ENCODE results near the gene CALHM4.

DNA sequence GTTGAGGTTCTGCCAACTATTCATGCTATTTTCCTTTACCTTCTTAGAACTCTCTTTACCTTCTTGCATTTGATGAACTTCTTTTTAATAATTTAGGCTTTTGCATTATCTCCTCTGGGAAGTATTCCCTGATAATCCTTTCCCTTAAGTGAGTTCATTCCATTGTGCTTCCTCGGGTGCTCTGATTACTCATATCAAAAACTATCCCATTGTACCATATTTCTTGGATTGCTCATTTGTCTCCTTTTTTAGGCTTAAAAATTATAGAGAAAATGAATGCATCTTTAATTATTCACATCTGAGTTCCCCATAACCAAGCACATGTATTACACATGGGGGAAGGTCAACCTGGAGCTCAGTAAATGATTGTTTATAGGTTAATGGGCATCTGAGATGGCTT, 2.5 kb downstream of the CALHM4 start:
- TF ChIP-seq, protein P1, sequence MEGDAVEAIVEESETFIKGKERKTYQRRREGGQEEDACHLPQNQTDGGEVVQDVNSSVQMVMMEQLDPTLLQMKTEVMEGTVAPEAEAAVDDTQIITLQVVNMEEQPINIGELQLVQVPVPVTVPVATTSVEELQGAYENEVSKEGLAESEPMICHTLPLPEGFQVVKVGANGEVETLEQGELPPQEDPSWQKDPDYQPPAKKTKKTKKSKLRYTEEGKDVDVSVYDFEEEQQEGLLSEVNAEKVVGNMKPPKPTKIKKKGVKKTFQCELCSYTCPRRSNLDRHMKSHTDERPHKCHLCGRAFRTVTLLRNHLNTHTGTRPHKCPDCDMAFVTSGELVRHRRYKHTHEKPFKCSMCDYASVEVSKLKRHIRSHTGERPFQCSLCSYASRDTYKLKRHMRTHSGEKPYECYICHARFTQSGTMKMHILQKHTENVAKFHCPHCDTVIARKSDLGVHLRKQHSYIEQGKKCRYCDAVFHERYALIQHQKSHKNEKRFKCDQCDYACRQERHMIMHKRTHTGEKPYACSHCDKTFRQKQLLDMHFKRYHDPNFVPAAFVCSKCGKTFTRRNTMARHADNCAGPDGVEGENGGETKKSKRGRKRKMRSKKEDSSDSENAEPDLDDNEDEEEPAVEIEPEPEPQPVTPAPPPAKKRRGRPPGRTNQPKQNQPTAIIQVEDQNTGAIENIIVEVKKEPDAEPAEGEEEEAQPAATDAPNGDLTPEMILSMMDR (IDR thresholded peaks at IDR 0.05), result no peak
- TF ChIP-seq EZH2 (IDR thresholded peaks at IDR 0.05), result no peak

All from neural progenitor cell (in vitro differentiated cells).